Bronchial epithelial cell (primary cell): ENCODE results near the gene ZNF618. TPM values are rescaled to one million over a fixed set of nuclear protein-coding genes. Genes with fewer than 3 reads are reported as not detected.

Experiments
- DNase-seq: peaks from one replicate; pipeline ENCODE4 v3.0.0-alpha.2; 2010; ENCODE audit warnings: low read depth
- FAIRE-seq: peaks from 2 replicates; lab custom pipeline; 2011; peaks lifted over from hg19 to GRCh38; lab: Jason Lieb, UNC
- H3K27me3 ChIP-seq: 2 replicates; pipeline ENCODE4 v1.5.1; 2011; ENCODE audit warnings: low read length; ENCODE audit not compliant: control insufficient read depth, insufficient read depth
- H3K36me3 ChIP-seq: 2 replicates; pipeline ENCODE4 v1.5.1; 2011; ENCODE audit warnings: low read length; ENCODE audit not compliant: control insufficient read depth, insufficient read depth
- H3K4me3 ChIP-seq: 2 replicates; pipeline ENCODE4 v1.5.1; 2011; ENCODE audit warnings: mild to moderate bottlenecking, low read depth, low read length, control low read depth
- total RNA-seq: library from RNA; depleted of rRNA; stranded (reverse); fragments of >200 nt; gene quantifications from 2 replicates; pipeline ENCODE4 v1.2.1, GENCODE V29; 2014
- TF ChIP-seq, protein P1 (sequence below): IDR thresholded peaks from 2 replicates; pipeline ENCODE4 v1.5.1; 2011; ENCODE audit warnings: mild to moderate bottlenecking, moderate library complexity, low read length, control low read depth, inconsistent platforms; ENCODE audit not compliant: insufficient read depth, severe bottlenecking

ZNF618 gene
- total RNA-seq, 1 donor from 2014 or later, result 1.6 TPM

DNA sequence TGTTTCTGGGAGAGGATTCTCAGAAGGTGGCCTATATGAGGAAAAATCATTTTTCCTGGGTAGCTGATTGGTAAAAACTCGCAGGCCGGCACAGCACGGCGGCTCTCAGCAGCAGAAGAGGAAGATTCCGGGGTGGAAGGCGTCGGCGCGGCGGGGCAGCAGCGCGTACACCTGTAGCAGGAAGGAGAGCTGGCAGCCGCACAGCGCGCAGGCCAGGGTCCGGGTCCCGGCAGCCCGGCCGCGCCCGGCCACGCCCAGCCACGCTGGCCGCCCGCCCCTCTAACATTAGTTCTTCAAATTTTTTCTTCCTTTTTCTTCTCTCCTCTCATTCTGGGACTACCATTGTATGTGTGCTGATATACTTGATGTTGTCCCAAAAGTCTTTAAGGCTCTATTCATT, 24.8 kb upstream of the ZNF618 start:
- TF ChIP-seq, protein P1, sequence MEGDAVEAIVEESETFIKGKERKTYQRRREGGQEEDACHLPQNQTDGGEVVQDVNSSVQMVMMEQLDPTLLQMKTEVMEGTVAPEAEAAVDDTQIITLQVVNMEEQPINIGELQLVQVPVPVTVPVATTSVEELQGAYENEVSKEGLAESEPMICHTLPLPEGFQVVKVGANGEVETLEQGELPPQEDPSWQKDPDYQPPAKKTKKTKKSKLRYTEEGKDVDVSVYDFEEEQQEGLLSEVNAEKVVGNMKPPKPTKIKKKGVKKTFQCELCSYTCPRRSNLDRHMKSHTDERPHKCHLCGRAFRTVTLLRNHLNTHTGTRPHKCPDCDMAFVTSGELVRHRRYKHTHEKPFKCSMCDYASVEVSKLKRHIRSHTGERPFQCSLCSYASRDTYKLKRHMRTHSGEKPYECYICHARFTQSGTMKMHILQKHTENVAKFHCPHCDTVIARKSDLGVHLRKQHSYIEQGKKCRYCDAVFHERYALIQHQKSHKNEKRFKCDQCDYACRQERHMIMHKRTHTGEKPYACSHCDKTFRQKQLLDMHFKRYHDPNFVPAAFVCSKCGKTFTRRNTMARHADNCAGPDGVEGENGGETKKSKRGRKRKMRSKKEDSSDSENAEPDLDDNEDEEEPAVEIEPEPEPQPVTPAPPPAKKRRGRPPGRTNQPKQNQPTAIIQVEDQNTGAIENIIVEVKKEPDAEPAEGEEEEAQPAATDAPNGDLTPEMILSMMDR, result no peak

DNA sequence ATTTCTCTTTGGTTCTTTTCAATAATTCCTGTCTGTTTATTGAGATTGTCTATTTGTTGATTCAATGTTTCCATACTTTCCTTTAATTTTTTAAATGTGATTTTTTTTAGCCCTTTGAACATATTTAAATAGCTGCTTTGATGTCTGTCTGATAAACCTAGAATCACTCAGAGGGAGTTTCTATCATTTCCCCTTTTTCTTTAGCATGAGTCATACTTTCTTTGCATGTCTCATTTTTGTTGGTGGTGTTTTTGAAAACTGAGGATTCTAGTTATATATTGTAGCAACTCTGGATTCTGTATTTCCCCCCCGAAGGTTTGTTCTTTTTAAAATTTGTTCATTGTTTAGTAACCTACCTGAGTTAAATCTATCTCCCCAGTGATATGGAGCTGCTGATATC, 24.2 kb upstream of the ZNF618 start:
- Histone ChIP-seq H3K36me3 (no peaks in the 10 kb centered on the region), H3K27me3 (no peaks in the 10 kb centered on the region), H3K4me3 (no peak overlapping the region)
- DNase-seq (peak; percentile 15), FAIRE-seq (no peak)
- TF ChIP-seq, protein P1, result no peak

More for the DNA sequence above, 24.8 kb upstream of the ZNF618 start:
- FAIRE-seq (no peak), DNase-seq (no peak)
- no peak overlapping the region for H3K4me3 ChIP-seq
- H3K36me3 ChIP-seq, result no peaks in the 10 kb centered on the region
- H3K27me3 ChIP-seq, result no peaks in the 10 kb centered on the region

DNA sequence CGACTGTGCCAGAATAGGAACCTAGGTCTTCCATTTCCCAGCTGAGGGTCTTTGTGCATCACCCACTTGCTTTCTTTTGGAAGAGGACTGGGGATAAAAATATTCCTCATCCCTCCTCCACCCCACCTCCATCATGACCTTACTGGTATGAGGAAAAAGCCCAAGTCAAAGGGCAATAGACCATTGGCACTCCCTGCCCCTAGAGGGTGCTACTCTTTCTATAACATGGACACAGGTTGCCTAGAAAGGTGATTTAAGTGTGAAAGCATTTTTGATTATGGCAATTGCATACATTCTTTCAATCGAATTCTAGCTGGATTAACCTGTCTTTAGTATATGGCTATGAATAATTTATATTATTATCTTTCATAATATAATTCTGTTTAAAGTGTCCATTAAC, 22.8 kb upstream of the ZNF618 start:
- no peaks in the 10 kb centered on the region for H3K36me3 ChIP-seq
- FAIRE-seq (no peak), DNase-seq (peak; percentile 46)
- no peaks in the 10 kb centered on the region for H3K27me3 ChIP-seq
- TF ChIP-seq, protein P1, result peak; percentile 60
- no peak overlapping the region for H3K4me3 ChIP-seq

DNA sequence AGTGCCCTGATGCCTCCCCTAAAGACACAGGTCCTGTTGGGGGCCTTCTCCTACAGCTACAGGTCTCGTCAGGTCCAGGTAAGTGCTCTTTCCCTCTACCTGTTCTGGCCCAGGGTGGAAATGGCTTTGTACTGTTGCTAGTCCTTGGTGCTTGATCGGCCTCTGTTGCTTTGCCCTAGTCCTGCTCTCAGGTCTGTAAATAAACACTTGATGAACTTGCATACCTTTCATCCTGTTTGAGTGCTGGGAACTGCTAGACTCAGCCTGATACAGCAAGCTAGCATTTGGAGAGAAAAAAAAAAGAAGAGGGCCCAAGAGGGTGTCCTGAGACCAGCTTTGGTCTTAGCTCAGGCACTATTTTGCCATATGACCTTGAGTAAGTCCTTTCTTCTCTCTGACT, 21.8 kb upstream of the ZNF618 start:
- FAIRE-seq, result peak; percentile 68
- DNase-seq, result no peak
- Histone ChIP-seq H3K36me3 (no peaks in the 10 kb centered on the region), H3K27me3 (no peaks in the 10 kb centered on the region), H3K4me3 (no peak overlapping the region)
- TF ChIP-seq, protein P1, result no peak

DNA sequence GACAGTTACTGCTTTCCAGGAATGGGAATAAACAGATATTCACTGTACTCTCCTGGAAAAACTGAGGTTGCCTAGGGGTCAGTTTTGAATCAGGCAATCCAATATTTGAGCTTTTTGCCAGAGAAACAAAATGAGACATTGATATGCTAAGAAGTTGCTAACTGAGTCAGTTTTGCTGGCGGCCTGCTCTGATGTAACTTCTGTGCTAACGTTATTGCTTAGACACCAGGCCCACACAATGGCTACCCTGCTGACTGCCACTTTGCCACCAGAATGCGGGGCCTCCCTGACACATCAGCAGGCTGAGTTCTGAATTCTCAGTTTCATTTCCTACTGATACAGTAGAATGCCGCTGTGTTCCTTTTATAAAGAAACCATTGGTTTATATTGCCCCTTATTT, 18.2 kb upstream of the ZNF618 start:
- Histone ChIP-seq H3K4me3 (no peak overlapping the region), H3K27me3 (no peaks in the 10 kb centered on the region), H3K36me3 (no peaks in the 10 kb centered on the region)
- no peak for DNase-seq
- FAIRE-seq, result no peak
- TF ChIP-seq, protein P1, result no peak

DNA sequence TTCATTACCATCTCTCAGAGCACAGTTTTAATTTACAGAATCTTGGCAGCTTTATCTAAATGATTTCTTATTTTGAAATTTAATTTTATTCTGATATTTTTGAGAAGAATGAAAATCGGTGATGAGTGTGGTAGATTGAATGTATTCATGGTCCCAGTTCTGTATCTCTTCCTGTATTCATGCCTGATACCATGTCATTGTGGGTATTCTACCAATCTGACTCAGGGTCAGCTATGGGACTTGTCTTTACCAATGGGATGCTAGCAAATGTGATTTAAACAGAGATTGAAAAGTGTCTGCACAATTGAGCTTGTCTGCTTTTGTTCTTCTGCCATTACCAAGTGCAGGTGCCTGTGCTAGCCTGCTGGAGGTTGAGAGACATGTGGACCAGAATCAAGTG, 17.8 kb upstream of the ZNF618 start:
- TF ChIP-seq, protein P1, result no peak
- no peaks in the 10 kb centered on the region for H3K27me3 ChIP-seq
- no peak for DNase-seq
- H3K4me3 ChIP-seq, result no peak overlapping the region
- H3K36me3 ChIP-seq, result no peaks in the 10 kb centered on the region
- no peak for FAIRE-seq
